ENCODE measurements around the gene TCF4. TPM values are rescaled to one million over a fixed set of nuclear protein-coding genes. Genes with fewer than 3 reads are reported as not detected.

The TCF4 gene
- total and polyA plus RNA-seq, 4 donors = 4.3 to 15.3 (median 11.5) TPM

GRCh38 chr18:55233857-55234256 lies 354.1 kb downstream of the TCF4 start:
- Histone ChIP-seq H3K36me3 (ENCODE audit: control insufficient read depth in 4 of 4, insufficient read depth in 3 of 4, low read depth in 1 of 4, low read length in 3 of 4) (peaks cover 0 to 4% (median 0%) of the 10 kb centered on the region in 4 donors), H3K9me3 (ENCODE audit: control insufficient read depth in 4 of 4, low read length in 3 of 4) (no peaks in the 10 kb centered on the region), H3K4me1 (ENCODE audit: control insufficient read depth in 4 of 4, insufficient read depth in 4 of 4, low read length in 3 of 4) (peaks cover 0 to 11% (median 5%) of the 10 kb centered on the region in 4 donors), H3K27ac (ENCODE audit: low read depth in 1 of 2, low read length in 2 of 2) (no peak overlapping the region), H3K27me3 (ENCODE audit: control insufficient read depth in 4 of 4, insufficient read depth in 4 of 4, low read length in 3 of 4) (no peaks in the 10 kb centered on the region), H3K9ac (ENCODE audit: low read depth in 1 of 2, low read length in 2 of 2) (no peak overlapping the region), H3K4me3 (ENCODE audit: low read depth in 1 of 3, low read length in 3 of 3) (no peak overlapping the region)
- no peak for TF ChIP-seq HNF4A (conservative IDR thresholded peaks at IDR 0.05)
- no peak for TF ChIP-seq ATF3 (IDR thresholded peaks at IDR 0.05)
- TF ChIP-seq JUND (IDR thresholded peaks at IDR 0.05) = no peak
- TF ChIP-seq FOXA1 (IDR thresholded peaks at IDR 0.05) = no peak
- no peak for TF ChIP-seq FOXA2 (IDR thresholded peaks at IDR 0.05)
- WGBS = 66% methylated on average over 5 of the region's 5 CpGs
- no peak for DNase-seq (ENCODE audit: low spot score)

GRCh38 chr18:55232506-55232905 lies 355.5 kb downstream of the TCF4 start:
- Histone ChIP-seq H3K36me3 (ENCODE audit: control insufficient read depth in 4 of 4, insufficient read depth in 3 of 4, low read depth in 1 of 4, low read length in 3 of 4) (peaks cover 0 to 6% (median 1%) of the 10 kb centered on the region in 4 donors), H3K4me1 (ENCODE audit: control insufficient read depth in 4 of 4, insufficient read depth in 4 of 4, low read length in 3 of 4) (peaks cover 0 to 11% (median 5%) of the 10 kb centered on the region in 4 donors), H3K27ac (ENCODE audit: low read depth in 1 of 2, low read length in 2 of 2) (no peak overlapping the region), H3K27me3 (ENCODE audit: control insufficient read depth in 4 of 4, insufficient read depth in 4 of 4, low read length in 3 of 4) (no peaks in the 10 kb centered on the region), H3K9ac (ENCODE audit: low read depth in 1 of 2, low read length in 2 of 2) (no peak overlapping the region), H3K9me3 (ENCODE audit: control insufficient read depth in 4 of 4, low read length in 3 of 4) (no peaks in the 10 kb centered on the region), H3K4me3 (ENCODE audit: low read depth in 1 of 3, low read length in 3 of 3) (no peak overlapping the region)
- no peak for TF ChIP-seq REST (IDR thresholded peaks at IDR 0.05)
- no peak for TF ChIP-seq YY1 (IDR thresholded peaks at IDR 0.05)
- no peak for TF ChIP-seq CTCF (IDR thresholded peaks at IDR 0.05; ENCODE audit: low read depth, low read length, missing input control)
- no peak for TF ChIP-seq MAX (IDR thresholded peaks at IDR 0.05)
- no peak for TF ChIP-seq HNF4G (IDR thresholded peaks at IDR 0.05)
- no peak for TF ChIP-seq TAF1 (conservative IDR thresholded peaks at IDR 0.05)
- TF ChIP-seq EGR1 (IDR thresholded peaks at IDR 0.05; ENCODE audit: low read depth in 2 of 2) = no peak
- TF ChIP-seq FOXA1 (IDR thresholded peaks at IDR 0.05) = no peak
- TF ChIP-seq RXRA (IDR thresholded peaks at IDR 0.05) = no peak
- TF ChIP-seq FOXA2 (IDR thresholded peaks at IDR 0.05) = no peak
- TF ChIP-seq ATF3 (IDR thresholded peaks at IDR 0.05) = no peak
- no peak for TF ChIP-seq JUND (IDR thresholded peaks at IDR 0.05)
- TF ChIP-seq ZBTB33 (IDR thresholded peaks at IDR 0.05) = no peak
- TF ChIP-seq NR2F2 (IDR thresholded peaks at IDR 0.05) = no peak
- TF ChIP-seq HNF4A (conservative IDR thresholded peaks at IDR 0.05) = no peak
- WGBS = 95% methylated on average over 6 of the region's 6 CpGs
- DNase-seq (ENCODE audit: low spot score) = no peak
